Measurements from ENCODE around the gene TCAIM.

- TF ChIP-seq YY1 (IDR thresholded peaks at IDR 0.05; ENCODE audit: insufficient read depth, insufficient read length) = no peak
- TF ChIP-seq ZNF274 (IDR thresholded peaks at IDR 0.05; ENCODE audit: low read depth, low read length) = no peak
- TF ChIP-seq SUZ12 (IDR thresholded peaks at IDR 0.05; ENCODE audit: extremely low read depth, insufficient read depth, insufficient read length) = no peak
Measured at GRCh38 chr3:44428910-44429309, 90.3 kb downstream of the TCAIM start.

All from NT2/D1 (cell line).